ENCODE results near the gene POMT2.

POMT2 gene

DNA sequence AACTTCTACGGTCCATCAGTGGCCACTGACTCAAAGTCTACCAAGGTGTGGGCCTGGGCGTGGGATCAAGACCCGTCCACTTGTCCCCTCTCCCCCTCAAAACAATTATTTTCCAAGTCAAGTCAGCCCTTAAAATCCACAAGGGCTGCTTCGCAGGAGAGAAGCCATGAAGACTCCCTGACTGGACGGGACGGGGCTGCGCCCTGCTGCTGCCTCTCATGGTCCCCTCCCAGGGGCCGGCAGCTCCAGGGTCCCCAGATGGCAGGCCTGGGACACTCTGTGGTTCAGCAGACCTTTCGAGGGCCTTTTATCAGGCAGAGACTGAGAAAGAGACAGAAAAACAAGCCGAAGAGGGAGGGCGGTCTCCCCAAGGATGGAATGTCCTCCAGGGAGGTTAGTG, 60.5 kb downstream of the POMT2 start:
- Mint-ChIP-seq H3K36me3 (no peaks in the 10 kb centered on the region), H3K27me3 (peaks cover 10% of the 10 kb centered on the region), H3K4me1 (peaks cover 5% of the 10 kb centered on the region), H3K4me3 (no peak overlapping the region), H3K9me3 (no peaks in the 10 kb centered on the region), H3K27ac (no peak overlapping the region)
- ATAC-seq (ENCODE audit: low read depth) (no peak), DNase-seq (ENCODE audit: low spot score in 2 of 2) (no peak)

DNA sequence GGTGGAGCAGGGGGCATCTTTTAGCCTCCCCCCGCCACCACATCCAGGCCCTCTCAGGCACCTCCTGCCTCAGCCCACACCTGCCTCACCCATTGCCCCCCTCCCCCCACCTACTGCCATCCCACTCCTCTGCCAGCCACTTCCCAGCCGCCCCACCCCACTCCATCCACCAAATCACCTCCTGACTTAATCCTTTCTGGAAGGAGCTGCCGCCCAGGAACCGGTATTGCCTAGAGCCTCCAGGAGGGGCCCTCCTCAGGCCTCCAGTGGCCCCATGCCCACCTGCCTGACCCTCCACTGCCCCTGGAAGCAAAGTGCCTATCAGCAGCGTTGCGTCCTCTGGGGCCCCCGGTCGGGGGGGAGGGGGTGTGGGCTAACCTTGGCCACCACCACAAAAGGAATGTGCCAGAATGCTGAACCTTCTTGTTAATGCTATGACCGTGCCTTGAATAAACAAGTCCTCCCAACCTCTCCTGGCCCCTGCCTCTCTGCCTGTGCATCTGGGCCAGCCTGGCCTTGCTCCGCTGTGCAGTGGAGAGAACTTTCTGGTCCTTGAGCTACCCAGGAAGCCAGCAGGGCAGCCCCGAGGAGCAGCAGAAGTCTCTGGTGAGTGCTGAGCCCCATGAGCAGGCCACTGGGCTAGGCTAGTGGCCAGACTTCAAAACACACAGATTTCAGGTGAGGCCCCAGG, 61.5 kb downstream of the POMT2 start:
- ATAC-seq (ENCODE audit: low read depth) (no peak), DNase-seq (ENCODE audit: low spot score in 2 of 2) (no peak)
- no peak overlapping the region for H3K4me3 Mint-ChIP-seq
- H3K36me3 Mint-ChIP-seq, result no peaks in the 10 kb centered on the region
- no peaks in the 10 kb centered on the region for H3K4me1 Mint-ChIP-seq
- no peak overlapping the region for H3K27ac Mint-ChIP-seq
- H3K27me3 Mint-ChIP-seq, result peaks cover 10% of the 10 kb centered on the region
- no peaks in the 10 kb centered on the region for H3K9me3 Mint-ChIP-seq

DNA sequence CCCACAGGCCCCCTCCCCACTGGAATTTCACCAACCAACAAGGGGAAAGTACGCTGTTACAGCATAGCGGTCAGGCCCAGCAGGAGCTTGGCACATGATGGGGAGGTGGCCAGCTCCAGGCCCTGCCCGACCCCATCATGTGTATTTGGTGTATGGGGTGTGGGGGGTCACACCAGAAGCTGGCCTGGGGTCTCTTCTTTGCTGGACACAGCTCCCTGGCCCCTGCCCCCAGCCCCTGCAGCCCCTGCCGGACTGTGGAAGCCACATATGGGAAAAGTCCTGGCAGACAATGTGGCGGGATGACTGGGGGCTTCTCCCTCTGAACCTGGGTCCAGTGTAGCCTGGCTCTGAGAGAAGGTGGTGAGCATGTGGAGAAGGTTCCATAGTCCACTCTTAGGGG, 62.1 kb downstream of the POMT2 start:
- no peak for ATAC-seq (ENCODE audit: low read depth)
- H3K27ac Mint-ChIP-seq, result no peak overlapping the region
- DNase-seq (ENCODE audit: low spot score in 2 of 2), result no peak
- H3K9me3 Mint-ChIP-seq, result no peaks in the 10 kb centered on the region
- H3K4me1 Mint-ChIP-seq, result no peaks in the 10 kb centered on the region
- H3K4me3 Mint-ChIP-seq, result no peak overlapping the region
- no peaks in the 10 kb centered on the region for H3K36me3 Mint-ChIP-seq
- H3K27me3 Mint-ChIP-seq, result peaks cover 10% of the 10 kb centered on the region

- H3K4me3 Mint-ChIP-seq, result no peak overlapping the region
- no peaks in the 10 kb centered on the region for H3K9me3 Mint-ChIP-seq
- no peaks in the 10 kb centered on the region for H3K36me3 Mint-ChIP-seq
- peaks cover 10% of the 10 kb centered on the region for H3K27me3 Mint-ChIP-seq
- ATAC-seq (ENCODE audit: low read depth), result no peak
- no peak for DNase-seq (ENCODE audit: low spot score in 2 of 2)
- H3K27ac Mint-ChIP-seq, result no peak overlapping the region
- H3K4me1 Mint-ChIP-seq, result no peaks in the 10 kb centered on the region
These were observed 63.0 kb downstream of the POMT2 start for GRCh38 chr14:77257700-77258099.

DNA sequence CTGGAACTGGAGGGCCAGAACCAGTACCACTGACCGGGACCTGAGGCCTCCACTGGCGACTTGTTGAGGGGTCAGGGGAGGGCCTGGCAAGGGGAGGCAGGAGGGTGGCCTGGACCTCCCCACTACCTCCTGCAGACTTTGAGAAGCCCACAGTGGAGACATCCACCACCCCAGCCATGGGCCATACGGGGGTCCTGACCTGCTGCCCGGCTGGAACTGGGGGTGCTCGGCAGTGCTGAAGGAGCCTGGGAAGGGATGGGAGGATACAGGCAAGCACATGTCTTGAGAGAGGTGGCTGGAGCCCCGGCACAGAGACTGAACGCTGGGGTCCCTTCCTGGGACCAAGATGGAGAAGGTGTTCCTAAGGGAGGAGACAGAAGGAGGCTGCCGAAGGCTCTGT, 64.0 kb downstream of the POMT2 start:
- Mint-ChIP-seq H3K27ac (no peak overlapping the region), H3K27me3 (peaks cover 10% of the 10 kb centered on the region), H3K36me3 (no peaks in the 10 kb centered on the region), H3K4me1 (no peaks in the 10 kb centered on the region), H3K4me3 (no peak overlapping the region), H3K9me3 (no peaks in the 10 kb centered on the region)
- DNase-seq (ENCODE audit: low spot score in 2 of 2) (no peak), ATAC-seq (ENCODE audit: low read depth) (no peak)

DNA sequence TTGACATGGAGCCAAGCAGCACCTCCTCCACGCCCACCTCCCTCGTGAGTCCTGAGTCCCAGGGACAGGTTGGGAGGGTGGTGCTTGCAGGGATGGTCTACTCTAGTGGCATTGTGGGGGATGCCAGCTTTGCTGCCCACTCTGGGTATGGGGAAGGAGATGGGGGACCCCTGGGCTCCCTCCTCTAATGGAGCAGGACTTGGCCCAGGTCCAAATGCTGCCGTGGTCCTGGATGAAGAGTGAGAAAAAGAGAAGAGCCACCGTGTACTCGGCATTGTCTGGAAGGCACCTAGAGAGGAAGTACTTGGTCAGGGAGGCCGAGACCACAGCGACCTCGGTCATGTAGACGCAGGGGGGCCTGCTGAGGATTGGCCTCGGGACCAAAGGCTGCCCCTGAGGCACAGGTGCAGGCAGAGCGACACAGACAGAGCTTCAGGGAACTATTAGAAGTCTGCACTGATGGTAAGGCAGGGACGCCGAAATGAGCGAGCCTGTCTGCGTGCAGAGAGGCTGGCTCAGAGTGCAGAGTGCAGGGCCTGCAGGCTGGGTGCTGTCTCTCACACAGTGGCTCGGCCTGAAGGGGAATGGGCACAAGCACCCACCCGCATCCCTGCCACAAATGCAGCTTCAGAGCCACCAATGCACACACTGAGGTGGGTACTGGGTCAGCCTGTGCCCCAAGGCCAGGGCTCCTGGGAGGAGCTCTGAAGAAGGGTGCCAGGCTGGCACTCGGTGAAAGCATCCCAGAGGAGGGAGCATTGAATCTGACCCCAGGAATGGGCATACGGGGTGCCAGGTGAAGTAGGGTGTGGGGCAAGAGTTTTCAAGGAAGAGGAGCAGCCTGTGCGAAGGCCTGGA, 67.1 kb downstream of the POMT2 start:
- Mint-ChIP-seq H3K9me3 (no peaks in the 10 kb centered on the region), H3K27ac (no peak overlapping the region), H3K27me3 (peaks cover 4% of the 10 kb centered on the region), H3K36me3 (no peaks in the 10 kb centered on the region), H3K4me1 (no peaks in the 10 kb centered on the region), H3K4me3 (no peak overlapping the region)
- DNase-seq (ENCODE audit: low spot score in 2 of 2) (no peak), ATAC-seq (ENCODE audit: low read depth) (no peak)

GRCh38 chr14:77251870-77252269, 68.8 kb downstream of the POMT2 start:
- H3K27ac Mint-ChIP-seq, result no peak overlapping the region
- DNase-seq (ENCODE audit: low spot score in 2 of 2) (no peak), ATAC-seq (ENCODE audit: low read depth) (no peak)
- H3K36me3 Mint-ChIP-seq, result no peaks in the 10 kb centered on the region
- no peaks in the 10 kb centered on the region for H3K4me1 Mint-ChIP-seq
- no peak overlapping the region for H3K4me3 Mint-ChIP-seq
- no peaks in the 10 kb centered on the region for H3K9me3 Mint-ChIP-seq
- H3K27me3 Mint-ChIP-seq, result peaks cover 4% of the 10 kb centered on the region

DNA sequence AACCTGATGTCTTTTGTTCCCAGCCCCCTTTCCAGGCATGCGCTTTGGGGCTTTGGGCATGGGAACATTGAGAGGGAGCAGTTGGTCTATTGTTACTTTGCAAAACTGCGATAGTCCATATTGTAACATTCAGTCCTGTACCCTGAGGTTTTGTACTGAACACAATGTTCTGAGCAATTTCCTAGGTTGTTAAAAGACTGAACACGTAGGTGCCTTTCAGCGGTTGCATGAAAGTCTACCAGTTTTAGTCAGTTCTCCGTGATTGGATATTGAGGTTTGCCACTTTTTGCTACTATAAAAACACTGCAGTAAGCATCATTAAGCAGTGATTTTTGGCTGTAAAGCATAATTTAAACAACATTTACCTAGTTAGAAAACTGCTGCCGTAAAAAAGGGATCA, 69.8 kb downstream of the POMT2 start:
- Mint-ChIP-seq H3K36me3 (no peaks in the 10 kb centered on the region), H3K27me3 (peaks cover 1% of the 10 kb centered on the region), H3K27ac (no peak overlapping the region), H3K4me3 (no peak overlapping the region), H3K4me1 (no peaks in the 10 kb centered on the region), H3K9me3 (no peaks in the 10 kb centered on the region)
- DNase-seq (ENCODE audit: low spot score in 2 of 2) (no peak), ATAC-seq (ENCODE audit: low read depth) (no peak)

DNA sequence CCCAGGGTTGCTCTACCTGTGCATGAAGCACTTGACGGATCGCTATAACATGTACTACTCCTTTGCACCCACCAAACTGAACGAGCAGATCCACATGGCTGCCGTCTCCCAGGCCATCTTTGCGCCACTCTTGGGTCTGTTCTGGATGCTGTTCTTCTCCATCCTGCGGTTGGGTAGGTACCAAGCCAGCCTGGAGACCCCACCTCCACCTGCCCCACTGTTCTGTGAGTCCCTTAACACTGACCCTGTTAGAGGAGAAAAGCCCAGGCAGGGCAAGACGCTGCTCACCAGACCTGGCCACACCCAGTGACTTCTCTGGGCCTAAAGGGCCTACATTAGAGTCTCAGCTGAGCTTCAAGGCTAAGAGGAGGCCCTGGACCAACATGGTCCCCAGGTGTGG, 71.4 kb downstream of the POMT2 start:
- Mint-ChIP-seq H3K4me1 (peaks cover 3% of the 10 kb centered on the region), H3K27me3 (no peaks in the 10 kb centered on the region), H3K36me3 (no peaks in the 10 kb centered on the region), H3K9me3 (no peaks in the 10 kb centered on the region), H3K4me3 (no peak overlapping the region), H3K27ac (no peak overlapping the region)
- ATAC-seq (ENCODE audit: low read depth) (no peak), DNase-seq (ENCODE audit: low spot score in 2 of 2) (no peak)

DNA sequence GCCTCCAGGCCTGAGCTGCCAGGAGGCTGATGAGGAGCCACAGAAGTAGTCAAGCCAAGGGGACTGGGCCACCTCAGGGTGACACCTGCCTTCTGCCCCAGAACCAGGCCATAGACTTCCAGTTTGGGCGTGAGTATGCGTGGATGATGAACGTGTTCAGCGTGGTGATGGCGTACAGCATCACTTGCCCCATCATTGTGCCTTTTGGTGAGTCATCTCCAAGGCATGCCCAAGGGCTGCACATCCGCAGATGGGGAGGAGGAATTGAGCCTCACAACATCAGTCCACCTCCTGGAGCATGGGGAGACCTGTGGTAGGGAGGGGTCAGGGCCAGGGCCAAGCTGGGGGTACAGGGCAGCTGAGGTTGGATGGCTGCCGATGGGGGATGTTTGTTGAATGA, 72.0 kb downstream of the POMT2 start:
- H3K9me3 Mint-ChIP-seq, result no peaks in the 10 kb centered on the region
- no peaks in the 10 kb centered on the region for H3K36me3 Mint-ChIP-seq
- H3K4me3 Mint-ChIP-seq, result no peak overlapping the region
- ATAC-seq (ENCODE audit: low read depth), result no peak
- no peak for DNase-seq (ENCODE audit: low spot score in 2 of 2)
- H3K27ac Mint-ChIP-seq, result no peak overlapping the region
- H3K4me1 Mint-ChIP-seq, result peaks cover 10% of the 10 kb centered on the region
- H3K27me3 Mint-ChIP-seq, result no peaks in the 10 kb centered on the region

GRCh38 chr14:77246784-77247183, 73.9 kb downstream of the POMT2 start:
- no peak for DNase-seq (ENCODE audit: low spot score in 2 of 2)
- no peaks in the 10 kb centered on the region for H3K9me3 Mint-ChIP-seq
- no peaks in the 10 kb centered on the region for H3K36me3 Mint-ChIP-seq
- no peak overlapping the region for H3K4me3 Mint-ChIP-seq
- H3K4me1 Mint-ChIP-seq, result peaks cover 25% of the 10 kb centered on the region
- no peak overlapping the region for H3K27ac Mint-ChIP-seq
- no peaks in the 10 kb centered on the region for H3K27me3 Mint-ChIP-seq
- ATAC-seq (ENCODE audit: low read depth), result no peak

DNA sequence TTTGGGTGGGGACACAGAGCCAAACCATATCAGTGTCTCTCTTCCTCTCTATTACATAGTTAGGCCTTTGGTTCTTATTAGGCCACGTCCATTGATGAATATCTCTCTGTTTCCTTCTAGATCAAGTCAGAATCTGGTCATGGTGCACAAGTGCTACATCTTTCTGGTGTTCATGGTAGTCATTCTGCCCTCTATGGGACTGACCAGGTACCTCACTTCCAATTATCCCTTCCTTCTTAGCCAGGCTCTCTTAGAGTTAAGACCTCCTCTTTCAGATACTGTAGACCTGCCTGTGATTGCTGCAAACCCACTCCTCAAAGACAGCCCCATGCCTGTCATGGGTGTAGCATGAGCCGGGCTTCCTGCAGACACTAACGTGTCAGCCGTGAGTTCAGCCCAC, 74.9 kb downstream of the POMT2 start:
- no peaks in the 10 kb centered on the region for H3K9me3 Mint-ChIP-seq
- no peak for ATAC-seq (ENCODE audit: low read depth)
- H3K4me3 Mint-ChIP-seq, result no peak overlapping the region
- peaks cover 25% of the 10 kb centered on the region for H3K4me1 Mint-ChIP-seq
- no peaks in the 10 kb centered on the region for H3K27me3 Mint-ChIP-seq
- no peaks in the 10 kb centered on the region for H3K36me3 Mint-ChIP-seq
- H3K27ac Mint-ChIP-seq, result no peak overlapping the region
- no peak for DNase-seq (ENCODE audit: low spot score in 2 of 2)

GRCh38 chr14:77243853-77244252, 76.8 kb downstream of the POMT2 start:
- ATAC-seq (ENCODE audit: low read depth), result peak; percentile 87
- peak overlapping the region; percentile 17 for H3K4me3 Mint-ChIP-seq
- no peaks in the 10 kb centered on the region for H3K27me3 Mint-ChIP-seq
- no peaks in the 10 kb centered on the region for H3K36me3 Mint-ChIP-seq
- no peaks in the 10 kb centered on the region for H3K9me3 Mint-ChIP-seq
- peak overlapping the region; percentile 73 for H3K27ac Mint-ChIP-seq
- H3K4me1 Mint-ChIP-seq, result peaks cover 25% of the 10 kb centered on the region
- peak; percentile 47 to 64 for DNase-seq (ENCODE audit: low spot score in 2 of 2)

DNA sequence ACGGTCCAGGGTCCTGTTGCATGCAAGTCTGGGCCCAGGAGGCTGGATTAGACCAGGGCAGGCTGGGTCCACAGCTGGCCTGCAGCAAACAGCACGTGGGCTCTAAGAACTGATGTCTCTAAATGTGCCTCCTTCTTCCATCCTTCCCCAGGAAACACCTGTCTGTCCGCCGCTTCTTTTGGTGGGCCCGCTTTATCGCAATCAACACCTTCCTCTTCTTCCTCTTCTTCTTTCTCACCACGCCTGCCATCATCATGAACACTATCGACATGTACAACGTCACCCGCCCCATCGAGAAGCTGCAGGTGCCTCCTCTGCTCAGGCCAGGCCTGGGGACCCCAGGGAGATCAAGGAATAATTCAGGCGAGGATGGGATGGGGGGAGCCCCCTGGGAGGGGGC, 77.9 kb downstream of the POMT2 start:
- Mint-ChIP-seq H3K36me3 (no peaks in the 10 kb centered on the region), H3K4me1 (peaks cover 25% of the 10 kb centered on the region), H3K9me3 (no peaks in the 10 kb centered on the region), H3K27ac (peak overlapping the region; percentile 54), H3K4me3 (peak overlapping the region; percentile 35), H3K27me3 (no peaks in the 10 kb centered on the region)
- peak; percentile 21 to 28 for DNase-seq (ENCODE audit: low spot score in 2 of 2)
- ATAC-seq (ENCODE audit: low read depth), result peak; percentile 53

DNA sequence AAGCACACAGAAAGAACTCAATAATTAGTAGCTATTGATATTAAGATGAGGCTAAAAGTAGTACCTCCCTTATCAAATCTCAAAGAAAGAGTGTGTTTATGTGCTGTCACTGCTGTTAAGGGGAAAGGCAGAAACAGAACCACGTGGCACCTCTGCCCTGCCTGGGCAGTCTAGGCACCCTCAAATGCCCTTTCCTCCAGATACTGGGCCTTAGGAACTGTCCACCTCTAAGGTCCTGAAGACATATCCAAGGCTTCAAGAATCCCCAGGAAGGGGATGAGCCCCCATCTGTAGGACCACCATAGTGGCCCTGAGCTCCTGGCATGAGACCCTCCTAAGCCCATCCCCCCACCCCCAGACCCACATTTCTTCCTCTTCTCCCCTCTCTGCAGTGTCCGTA, 78.7 kb downstream of the POMT2 start:
- H3K9me3 Mint-ChIP-seq, result no peaks in the 10 kb centered on the region
- ATAC-seq (ENCODE audit: low read depth) (no peak), DNase-seq (ENCODE audit: low spot score in 2 of 2) (no peak)
- no peak overlapping the region for H3K4me3 Mint-ChIP-seq
- peak overlapping the region; percentile 54 for H3K27ac Mint-ChIP-seq
- peaks cover 28% of the 10 kb centered on the region for H3K4me1 Mint-ChIP-seq
- no peaks in the 10 kb centered on the region for H3K27me3 Mint-ChIP-seq
- no peaks in the 10 kb centered on the region for H3K36me3 Mint-ChIP-seq

All from memory B cell (primary cell).